KOPT-K1 (cell line): ENCODE results near the gene ZNF747.
"Not testable (repeated sequence)": the region's sequence is repeated elsewhere in the genome, so short reads cannot be mapped to it uniquely, and the experiment has no call there.

Experiments used
- H3K27ac ChIP-seq: fragments of 200-600 bp; sonication (generic); 2 replicates; pipeline ENCODE4 v1.5.1; 2016; ENCODE audit warnings: antibody characterized with exemption, mild to moderate bottlenecking, low read depth, low read length; ENCODE audit not compliant: poor library complexity, severe bottlenecking
- H3K36me3 ChIP-seq: fragments of 200-600 bp; sonication (generic); 2 replicates; pipeline ENCODE4 v1.5.1; 2017; ENCODE audit warnings: antibody characterized with exemption, mild to moderate bottlenecking, low read length, moderate library complexity; ENCODE audit not compliant: insufficient read depth
- H3K9me3 ChIP-seq: fragments of 200-600 bp; sonication (generic); 2 replicates; pipeline ENCODE4 v1.5.1; 2017; ENCODE audit warnings: antibody characterized with exemption, low read length, mild to moderate bottlenecking; ENCODE audit not compliant: insufficient read depth, poor library complexity, severe bottlenecking

ZNF747 gene

DNA sequence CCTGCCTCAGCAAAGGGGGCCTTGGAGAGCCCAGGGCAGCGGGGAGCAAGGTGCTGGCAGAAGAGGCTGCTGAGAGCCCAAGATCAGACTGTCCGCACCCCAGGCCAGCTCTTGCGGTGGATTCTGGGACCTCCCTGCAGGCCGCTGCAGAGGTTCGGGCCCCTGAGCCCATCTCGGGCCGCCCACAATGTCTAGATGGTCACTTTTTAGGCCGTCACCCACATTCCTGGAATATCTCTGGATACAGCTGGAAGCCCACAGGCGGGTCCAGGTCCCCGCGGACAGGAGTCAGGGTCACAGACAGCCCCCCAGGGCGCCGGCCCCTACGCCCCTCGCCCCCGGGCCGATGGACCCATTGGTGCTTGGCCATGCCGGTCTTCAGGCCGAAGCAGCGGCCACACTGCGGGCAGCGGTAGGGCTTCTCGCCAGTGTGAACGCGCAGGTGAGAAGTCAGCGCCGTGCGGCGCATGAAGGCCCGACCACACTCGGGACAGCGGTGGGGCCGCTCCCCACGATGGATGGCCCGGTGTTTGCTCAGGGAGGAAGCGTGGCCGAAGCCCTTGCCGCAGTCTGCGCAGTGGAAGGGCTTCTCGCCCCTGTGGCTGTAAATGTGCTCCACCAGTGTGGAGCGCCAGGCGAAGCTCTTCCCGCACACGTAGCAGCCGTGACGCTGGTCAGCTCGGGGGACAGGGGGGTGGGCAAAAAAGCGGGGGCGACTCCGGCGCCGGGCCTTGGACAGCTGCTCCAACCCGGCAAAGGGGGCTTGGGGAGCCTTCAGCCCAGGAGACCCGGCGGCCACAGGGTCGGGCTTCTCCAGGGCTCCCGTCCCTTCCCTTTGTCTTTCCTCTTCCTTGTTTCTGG is 2.1 kb downstream of the ZNF747 start:
- H3K9me3 ChIP-seq = no peaks in the 10 kb centered on the region
- H3K36me3 ChIP-seq = peaks cover 31% of the 10 kb centered on the region
- H3K27ac ChIP-seq = no peak overlapping the region

DNA sequence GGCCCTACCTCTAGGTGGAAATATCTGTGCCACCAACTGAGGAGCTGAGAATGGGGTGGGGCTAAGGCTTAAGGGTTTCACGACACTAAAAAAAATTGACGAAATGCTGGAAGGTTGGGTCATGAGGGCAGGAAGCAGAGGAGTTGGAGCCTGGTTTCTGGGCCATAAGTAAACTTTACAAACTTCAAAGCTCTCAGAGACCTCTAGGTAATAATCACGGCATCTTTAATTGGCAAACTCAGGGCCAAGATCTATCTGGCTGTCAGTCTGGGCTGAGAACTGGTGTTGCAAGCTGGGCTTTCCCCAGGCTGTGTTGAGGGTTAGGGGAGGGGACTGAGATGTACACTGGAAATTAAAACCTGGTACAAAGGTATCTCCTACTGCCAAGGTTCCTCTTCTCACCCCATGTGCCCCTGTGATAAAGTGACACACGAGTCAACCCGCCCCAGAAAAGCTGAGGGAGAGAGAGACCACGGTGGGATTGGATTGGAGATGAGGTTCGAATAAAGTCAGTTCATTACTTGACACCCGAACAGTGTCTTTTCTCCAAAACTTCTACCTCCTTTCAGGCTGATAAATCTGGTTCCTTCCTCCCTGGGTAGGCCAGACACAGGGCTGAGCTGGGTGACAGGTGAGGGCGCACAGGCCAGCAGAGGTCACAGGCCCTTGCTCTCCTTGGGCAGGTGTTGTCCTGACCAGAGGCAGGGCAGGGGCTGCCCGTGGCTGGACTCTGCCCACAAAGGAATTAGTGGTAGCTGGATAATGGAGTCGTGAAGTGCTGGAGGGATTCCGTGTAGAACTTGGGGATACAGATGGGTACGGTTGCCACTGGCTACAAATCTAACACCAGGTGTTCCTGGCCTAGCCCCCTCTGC is 4.3 kb downstream of the ZNF747 start:
- Histone ChIP-seq H3K36me3 (peaks cover 31% of the 10 kb centered on the region), H3K27ac (no peak overlapping the region), H3K9me3 (no peaks in the 10 kb centered on the region)

DNA sequence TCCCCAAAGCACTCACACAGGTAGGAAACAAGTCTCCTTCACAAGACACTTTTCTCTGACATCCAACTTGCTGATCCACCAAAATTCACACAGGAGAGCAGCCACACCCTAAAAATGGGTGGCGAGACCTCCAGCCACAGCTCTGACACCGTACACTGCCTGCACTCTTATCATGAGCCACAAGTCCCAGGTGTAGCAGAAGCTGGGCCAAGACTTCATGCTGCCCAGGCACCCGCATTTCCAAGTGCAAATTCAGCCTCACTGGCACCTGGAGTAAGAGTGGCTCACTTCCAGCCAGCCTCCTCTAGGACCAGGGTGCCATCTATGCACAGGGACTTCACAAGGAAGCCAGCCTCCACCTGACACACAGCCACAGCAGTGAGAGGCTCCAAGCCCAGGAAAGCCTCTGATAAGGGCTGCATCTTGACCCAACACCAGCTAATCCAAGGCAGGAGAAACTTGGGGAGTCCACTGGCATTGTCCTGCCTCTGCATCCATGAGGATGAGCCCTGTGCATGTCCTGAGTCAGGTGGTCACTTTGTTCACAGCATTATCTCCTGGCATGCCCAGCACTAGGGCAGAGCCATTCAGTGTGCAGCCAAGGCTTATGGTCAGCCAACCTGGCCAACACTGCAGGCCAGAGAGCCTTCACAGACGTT is 5.7 kb downstream of the ZNF747 start:
- H3K9me3 ChIP-seq = no peaks in the 10 kb centered on the region
- no peak overlapping the region for H3K27ac ChIP-seq
- peaks cover 31% of the 10 kb centered on the region for H3K36me3 ChIP-seq

DNA sequence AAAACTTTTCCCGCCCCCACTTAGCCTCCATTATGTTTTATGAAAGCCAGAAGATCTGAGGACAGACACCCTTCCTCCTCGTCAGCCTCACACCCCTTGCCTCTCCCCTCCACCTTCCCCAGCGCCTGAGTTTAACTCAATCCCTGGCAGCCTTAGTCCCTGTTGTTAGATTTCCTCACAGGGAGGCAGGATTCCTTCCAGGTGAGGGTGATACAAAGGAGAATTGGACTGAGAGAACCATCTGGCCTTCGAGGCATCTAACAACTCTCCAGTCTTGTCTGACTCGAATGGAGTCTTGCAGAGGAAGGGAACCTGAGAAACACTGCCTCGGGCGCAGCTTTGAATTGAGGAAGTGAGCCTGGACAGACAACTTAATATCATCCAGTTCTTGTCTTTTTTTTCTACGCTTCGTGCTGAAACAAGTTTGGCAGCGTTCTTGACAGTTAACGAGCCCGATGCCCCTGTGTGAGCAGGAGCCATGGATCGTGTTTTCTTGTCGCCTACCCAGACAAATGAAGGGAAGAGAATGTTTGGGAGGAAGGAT is 7.0 kb downstream of the ZNF747 start:
- H3K9me3 ChIP-seq = no peaks in the 10 kb centered on the region
- H3K36me3 ChIP-seq = peaks cover 26% of the 10 kb centered on the region
- H3K27ac ChIP-seq = peak overlapping the region; percentile 81

DNA sequence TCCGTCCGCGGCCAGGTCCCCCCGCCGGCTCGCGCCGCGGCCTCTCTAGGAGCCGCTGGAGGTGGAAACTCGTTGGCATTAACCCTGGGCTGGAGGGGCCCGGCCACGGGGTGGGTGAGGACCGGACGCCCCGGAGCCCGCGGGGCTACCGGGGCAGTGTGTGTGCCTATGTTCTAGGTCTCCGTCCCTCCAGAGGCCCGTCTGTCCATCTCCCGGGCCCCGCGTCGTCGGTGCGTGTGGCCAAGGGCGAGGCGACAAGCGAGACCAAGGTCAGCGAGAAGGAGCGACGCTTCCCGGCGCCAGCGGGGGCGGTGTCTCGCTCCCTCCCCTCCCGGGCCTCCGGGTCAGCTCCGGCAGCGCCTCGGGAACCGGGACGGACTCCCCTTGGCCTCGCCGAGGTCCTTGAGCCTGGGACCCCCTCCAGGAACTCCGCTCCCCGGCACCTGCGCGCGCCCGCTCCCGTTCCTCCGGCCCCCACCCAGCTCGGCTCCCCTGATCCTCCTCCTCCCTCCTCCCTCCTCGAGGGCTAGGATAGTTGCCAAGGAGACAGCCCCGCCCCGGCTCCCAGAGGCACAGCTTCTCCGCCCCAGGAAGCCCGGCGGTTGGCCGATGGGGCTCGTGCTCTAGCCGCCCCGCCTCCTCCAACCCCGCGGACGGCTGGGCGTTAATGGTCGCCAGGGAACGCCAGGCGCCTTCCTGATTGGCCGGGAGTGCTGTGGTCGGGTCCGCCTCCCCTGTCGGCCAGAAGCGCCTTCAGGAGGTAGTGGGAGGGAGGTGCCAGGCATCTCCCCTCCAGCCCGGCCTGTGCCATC is 7.6 kb downstream of the ZNF747 start:
- no peaks in the 10 kb centered on the region for H3K9me3 ChIP-seq
- H3K27ac ChIP-seq = peak overlapping the region; percentile 81
- H3K36me3 ChIP-seq = peaks cover 23% of the 10 kb centered on the region

DNA sequence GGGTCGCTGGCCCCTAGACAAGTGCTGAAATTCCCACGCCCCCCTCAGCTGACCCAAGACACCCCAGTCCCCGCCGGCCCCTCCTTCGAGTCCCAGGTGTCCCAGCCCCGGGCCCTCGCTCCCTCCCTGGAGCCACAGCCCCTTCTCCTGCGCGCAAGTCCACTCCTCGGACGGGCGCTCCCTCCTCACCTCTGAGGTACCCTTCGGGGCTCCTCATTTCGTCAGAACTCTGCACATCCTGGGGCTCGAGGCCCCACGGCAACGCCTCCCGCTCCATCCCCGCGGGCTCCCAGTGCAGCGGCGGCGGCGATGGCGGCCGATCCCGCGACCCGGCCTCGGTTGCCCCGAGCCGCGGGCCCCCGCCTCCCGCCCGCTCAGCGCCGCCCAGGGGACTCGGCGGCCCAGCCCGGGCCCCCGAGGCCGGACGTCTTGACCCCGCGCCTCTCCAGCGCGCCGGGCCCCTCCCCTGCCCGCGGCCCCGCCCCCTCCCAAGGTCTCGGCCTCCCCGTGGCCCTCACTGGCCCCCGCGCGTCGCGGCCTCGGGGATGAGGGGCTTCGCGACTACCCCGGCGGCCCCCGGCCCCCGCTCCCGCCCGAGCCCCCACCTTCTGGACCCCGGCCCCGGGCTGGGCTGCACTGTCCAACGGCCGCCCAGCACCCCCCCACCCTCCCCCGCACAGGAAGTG is 8.4 kb downstream of the ZNF747 start, which contains the start of gene ZNF768:
Gene ZNF768 (minus strand): TSS at position 430 of the 686 bp plus-strand sequence. CDS start 153 bp downstream, at position 277.
- peaks cover 23% of the 10 kb centered on the region for H3K36me3 ChIP-seq
- no peaks in the 10 kb centered on the region for H3K9me3 ChIP-seq
- H3K27ac ChIP-seq = peak within 1 kb of the TSS; percentile 81

DNA sequence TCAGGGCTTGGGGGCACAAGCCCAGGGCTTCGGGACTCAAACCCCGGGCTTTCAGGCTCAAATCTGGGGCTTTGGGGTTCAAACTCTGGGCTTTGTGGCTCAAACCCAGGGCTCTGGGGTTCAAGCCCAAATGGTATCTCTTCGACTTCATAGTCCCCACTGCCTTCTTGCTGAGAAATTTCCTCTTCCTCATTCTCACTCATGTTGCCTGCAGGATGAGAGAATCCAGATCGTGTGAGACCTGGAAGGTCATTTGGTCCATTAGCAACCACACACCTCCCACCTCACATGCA is 8.9 kb downstream of the ZNF747 start:
- peak overlapping the region; percentile 81 for H3K27ac ChIP-seq
- no peaks in the 10 kb centered on the region for H3K9me3 ChIP-seq
- H3K36me3 ChIP-seq = peaks cover 19% of the 10 kb centered on the region; the same call in 1 of the 2 replicates

DNA sequence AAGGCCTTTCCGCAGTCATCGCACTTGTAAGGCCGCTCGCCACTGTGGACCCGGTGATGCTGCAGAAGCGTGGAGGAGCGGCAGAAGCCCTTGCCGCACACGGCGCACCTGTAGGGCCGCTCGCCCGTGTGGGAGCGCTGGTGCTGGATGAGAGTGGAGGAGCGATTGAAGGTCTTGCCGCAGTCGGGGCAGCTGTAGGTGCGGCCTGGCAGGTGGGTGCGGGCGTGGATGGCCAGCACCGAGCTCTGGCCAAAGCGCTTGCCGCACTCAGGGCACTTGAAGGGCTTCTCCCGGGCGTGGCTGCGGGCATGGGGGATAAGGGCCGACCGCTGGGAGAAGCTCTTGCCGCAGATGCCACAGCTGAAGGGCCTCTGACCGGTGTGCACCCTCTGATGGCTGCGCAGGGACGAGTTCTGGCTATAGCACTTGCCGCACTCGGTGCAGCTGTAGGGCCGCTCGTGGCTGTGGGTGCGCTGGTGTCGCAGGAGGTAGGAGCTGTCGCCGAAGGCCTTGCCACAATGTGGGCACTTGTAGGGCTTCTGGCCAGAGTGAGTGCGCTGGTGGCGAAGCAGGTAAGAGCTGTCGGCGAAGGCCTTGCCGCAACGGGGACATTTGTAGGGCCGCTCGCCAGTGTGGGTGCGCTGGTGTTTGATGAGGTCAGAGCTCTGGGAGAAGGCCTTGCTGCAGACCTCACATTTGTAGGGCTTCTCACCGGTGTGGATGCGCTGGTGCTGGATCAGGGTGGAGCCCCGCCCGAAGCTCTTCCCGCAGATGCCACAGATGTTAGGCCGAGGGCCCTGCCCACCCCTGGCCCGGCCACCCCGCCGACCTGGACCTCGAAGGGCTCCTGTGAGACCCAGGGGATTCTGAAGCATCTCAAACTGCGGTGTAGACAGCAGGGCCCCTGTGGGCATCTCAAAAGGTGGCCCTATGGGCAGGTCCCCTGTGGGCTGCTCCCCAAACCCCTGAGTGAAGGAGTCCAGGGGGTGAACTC is 9.8 kb downstream of the ZNF747 start:
- no peak overlapping the region for H3K27ac ChIP-seq
- H3K36me3 ChIP-seq = peaks cover 21% of the 10 kb centered on the region; the same call in 1 of the 2 replicates
- no peaks in the 10 kb centered on the region for H3K9me3 ChIP-seq

DNA sequence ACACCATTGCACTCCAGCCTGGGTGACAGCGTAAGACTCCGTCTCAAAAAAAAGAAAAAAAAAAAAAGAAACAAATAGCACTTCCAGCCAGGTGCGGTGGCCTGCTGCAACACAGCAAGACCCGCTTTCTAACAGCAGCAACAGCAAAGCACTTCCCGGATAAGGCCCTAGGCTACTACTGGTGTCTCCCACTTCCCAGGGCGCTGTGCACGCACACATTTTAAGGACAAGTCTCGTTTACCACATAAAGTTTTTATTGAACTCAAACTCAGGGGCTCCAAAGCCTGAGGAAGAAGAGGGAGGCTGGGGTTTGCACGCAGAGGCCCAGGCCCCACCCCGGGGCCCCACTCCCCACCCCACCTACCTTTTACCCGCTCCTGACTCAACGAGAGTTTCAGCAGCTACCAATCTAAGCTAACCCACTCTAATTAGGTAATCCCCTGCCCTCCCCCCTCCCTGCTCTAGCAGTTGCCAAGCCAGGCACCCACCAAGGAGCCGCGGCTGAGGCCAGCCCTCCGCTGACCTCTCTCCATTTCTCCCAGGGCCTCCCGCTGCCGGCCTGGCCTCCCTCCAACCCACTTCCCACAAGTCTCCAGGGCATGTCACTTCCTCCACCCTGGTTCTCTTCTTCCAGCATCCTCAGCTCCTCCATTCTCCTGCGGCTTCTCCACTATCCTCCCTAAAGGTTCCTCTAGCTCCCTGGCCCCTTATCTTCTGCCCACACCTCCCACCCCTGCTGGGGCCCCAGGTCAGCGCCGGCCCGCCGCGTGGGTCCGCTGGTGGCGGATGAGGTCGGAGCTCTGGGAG is 10.7 kb downstream of the ZNF747 start:
- no peaks in the 10 kb centered on the region for H3K9me3 ChIP-seq
- H3K36me3 ChIP-seq = peaks cover 30% of the 10 kb centered on the region; the same call in 1 of the 2 replicates
- H3K27ac ChIP-seq = no peak overlapping the region

DNA sequence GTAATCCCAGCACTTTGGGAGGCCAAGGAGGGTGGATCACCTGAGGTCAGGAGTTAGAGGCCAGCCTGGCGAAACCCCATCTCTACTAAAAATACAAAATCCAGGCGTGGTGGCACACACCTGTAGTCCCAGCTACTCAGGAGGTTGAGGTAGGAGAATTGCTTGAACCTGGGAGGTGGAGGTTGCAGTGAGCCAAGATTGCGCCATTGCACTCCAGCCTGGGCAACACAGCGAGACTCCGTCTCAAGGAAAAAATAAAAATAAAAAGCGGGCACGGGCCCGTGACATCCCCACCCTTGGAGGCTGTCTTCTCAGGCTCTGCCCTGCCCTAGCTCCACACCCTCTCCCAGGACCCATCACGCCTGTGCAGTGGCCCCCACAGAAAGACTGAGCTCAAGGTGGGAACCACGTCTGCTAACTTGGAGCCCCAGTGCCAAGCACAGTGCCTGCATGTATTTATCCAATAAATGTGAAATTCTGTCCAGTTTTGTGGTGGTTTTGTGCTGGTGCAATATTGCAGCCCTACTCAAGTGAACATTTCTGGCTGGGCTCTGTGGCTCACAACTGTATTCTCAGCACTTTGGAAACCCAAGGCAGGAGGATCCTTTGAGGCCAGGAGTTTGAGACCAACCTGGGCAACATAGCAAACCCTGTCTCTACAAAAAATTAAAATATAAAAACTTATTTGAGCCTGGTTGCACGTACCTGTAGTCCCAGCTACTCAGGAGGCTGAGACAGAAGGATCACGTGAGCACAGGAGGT is 11.8 kb downstream of the ZNF747 start:
- not testable (repeated sequence) for H3K27ac ChIP-seq, H3K9me3 ChIP-seq
- peaks cover 41% of the 10 kb centered on the region for H3K36me3 ChIP-seq

DNA sequence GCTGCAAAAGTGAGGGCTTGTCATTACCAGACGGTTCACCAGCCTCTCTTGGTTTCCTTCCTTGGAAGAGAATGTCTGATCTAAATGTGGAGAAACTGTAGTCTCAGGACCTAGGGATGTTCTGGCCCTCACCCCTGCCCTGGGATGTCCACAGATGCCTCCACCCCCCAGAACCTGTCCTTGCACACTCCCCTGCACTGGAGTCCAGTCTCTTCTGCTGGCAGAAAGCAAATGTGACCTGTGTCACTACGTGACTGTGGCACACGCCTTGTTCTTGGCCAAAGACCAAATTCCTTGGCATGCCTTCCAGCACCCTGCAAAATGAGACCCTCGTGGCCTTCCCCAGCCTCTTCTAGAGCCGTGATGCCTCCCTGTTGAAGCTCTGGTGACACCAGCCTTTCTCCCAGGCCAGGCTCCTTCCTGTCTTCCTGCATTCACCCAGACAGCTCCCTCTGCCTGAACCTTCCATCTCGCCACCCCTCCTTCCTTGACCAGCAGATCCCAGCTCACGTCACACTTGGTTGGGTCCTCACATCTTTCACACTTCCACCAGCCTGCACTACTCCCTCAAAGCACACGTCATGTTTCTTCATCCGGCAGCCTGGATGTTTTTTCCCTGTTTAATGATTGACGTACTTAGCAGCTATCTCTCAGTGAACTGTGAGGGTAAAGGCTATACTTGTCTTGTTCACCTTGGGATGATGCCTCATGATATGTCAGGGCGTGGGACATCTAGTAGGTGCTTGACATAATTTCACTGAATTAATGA is 12.6 kb downstream of the ZNF747 start:
- Histone ChIP-seq H3K27ac (no peak overlapping the region), H3K36me3 (peaks cover 49% of the 10 kb centered on the region), H3K9me3 (no peaks in the 10 kb centered on the region)
